H9 (cell line): Measurements from ENCODE around the gene RFPL1. TPM values are rescaled to one million over a fixed set of nuclear protein-coding genes. Genes with fewer than 3 reads are reported as not detected.

Experiments
- DNase-seq: peaks from one replicate; pipeline ENCODE4 v3.0.0-alpha.2; 2017
- H2AFZ ChIP-seq: one replicate; pipeline ENCODE4 v1.6.1; 2013; ENCODE audit warnings: mild to moderate bottlenecking, low read length, control low read depth, moderate library complexity
- H2AK5ac ChIP-seq: 2 replicates; pipeline ENCODE4 v1.6.1; 2013; ENCODE audit warnings: low read length, control low read depth, mixed read lengths; ENCODE audit not compliant: insufficient read length
- H2BK120ac ChIP-seq: one replicate; pipeline ENCODE4 v1.6.1; 2013; ENCODE audit warnings: low read depth, mild to moderate bottlenecking, low read length, control low read depth, inconsistent platforms; ENCODE audit not compliant: poor library complexity, severe bottlenecking
- H2BK12ac ChIP-seq: 2 replicates; pipeline ENCODE4 v1.6.1; 2013; ENCODE audit warnings: low read length, control low read depth, mixed read lengths, low read depth; ENCODE audit not compliant: insufficient read length
- H2BK15ac ChIP-seq: 2 replicates; pipeline ENCODE4 v1.6.1; 2013; ENCODE audit warnings: low read depth, low read length, control low read depth
- H2BK20ac ChIP-seq: one replicate; pipeline ENCODE4 v1.6.1; 2013; ENCODE audit warnings: low read depth, mild to moderate bottlenecking, low read length, control low read depth, inconsistent platforms; ENCODE audit not compliant: poor library complexity, severe bottlenecking
- H2BK5ac ChIP-seq: 2 replicates; pipeline ENCODE4 v1.6.1; 2013; ENCODE audit warnings: low read length, control low read depth, mixed read lengths; ENCODE audit not compliant: insufficient read length
- H3K14ac ChIP-seq: 2 replicates; pipeline ENCODE4 v1.6.1; 2013; ENCODE audit warnings: low read length, control low read depth; ENCODE audit not compliant: insufficient read depth
- H3K18ac ChIP-seq: 2 replicates; pipeline ENCODE4 v1.6.1; 2013; ENCODE audit warnings: low read depth, mild to moderate bottlenecking, mixed read lengths, low read length, control low read depth; ENCODE audit not compliant: insufficient read length
- H3K23ac ChIP-seq: 2 replicates; pipeline ENCODE4 v1.6.1; 2013; ENCODE audit warnings: low read length, control low read depth, mixed read lengths, low read depth; ENCODE audit not compliant: insufficient read length
- H3K23me2 ChIP-seq: 2 replicates; pipeline ENCODE4 v1.6.1; 2013; ENCODE audit warnings: low read depth, mild to moderate bottlenecking, mixed read lengths, low read length, control low read depth; ENCODE audit not compliant: insufficient read length, poor library complexity, severe bottlenecking
- H3K27ac ChIP-seq: 2 replicates; pipeline ENCODE4 v1.5.1; 2013; ENCODE audit warnings: low read length, control low read depth, mixed read lengths, low read depth; ENCODE audit not compliant: insufficient read length
- H3K27me3 ChIP-seq: 2 replicates; pipeline ENCODE4 v1.6.1; 2013; ENCODE audit warnings: low read length, control low read depth, inconsistent platforms; ENCODE audit not compliant: insufficient read depth
- H3K4ac ChIP-seq: 2 replicates; pipeline ENCODE4 v1.6.1; 2013; ENCODE audit warnings: low read depth, mild to moderate bottlenecking, control low read depth, inconsistent platforms, low read length, moderate library complexity
- H3K4me1 ChIP-seq: 2 replicates; pipeline ENCODE4 v1.6.1; 2013; ENCODE audit warnings: low read length, control low read depth, inconsistent platforms; ENCODE audit not compliant: insufficient read depth
- H3K4me2 ChIP-seq: 2 replicates; pipeline ENCODE4 v1.6.1; 2013; ENCODE audit warnings: low read length, control low read depth, mixed read lengths; ENCODE audit not compliant: insufficient read length, insufficient read depth
- H3K56ac ChIP-seq: 2 replicates; pipeline ENCODE4 v1.6.1; 2013; ENCODE audit warnings: low read depth, mild to moderate bottlenecking, mixed read lengths, low read length, control low read depth; ENCODE audit not compliant: insufficient read length
- H3K79me1 ChIP-seq: 2 replicates; pipeline ENCODE4 v1.6.1; 2013; ENCODE audit warnings: low read depth, mild to moderate bottlenecking, moderate library complexity, low read length, control low read depth, inconsistent platforms; ENCODE audit not compliant: insufficient read depth, poor library complexity, severe bottlenecking
- H3K79me2 ChIP-seq: 2 replicates; pipeline ENCODE4 v1.6.1; 2013; ENCODE audit warnings: low read length, control low read depth, inconsistent platforms; ENCODE audit not compliant: insufficient read depth
- H3K9ac ChIP-seq: 2 replicates; pipeline ENCODE4 v1.6.1; 2013; ENCODE audit warnings: low read length, control low read depth, mixed read lengths; ENCODE audit not compliant: insufficient read length; ENCODE audit errors: extremely low read depth
- H3K9me3 ChIP-seq: one replicate; pipeline ENCODE4 v1.6.1; 2013; ENCODE audit warnings: low read depth, low read length, inconsistent platforms; ENCODE audit not compliant: control insufficient read depth
- H3T11ph ChIP-seq: one replicate; pipeline ENCODE4 v1.6.1; 2013; ENCODE audit warnings: mild to moderate bottlenecking, low read length, control low read depth, inconsistent platforms
- H4K20me1 ChIP-seq: one replicate; pipeline ENCODE4 v1.6.1; 2013; ENCODE audit not compliant: control insufficient read depth, insufficient read length, insufficient read depth
- H4K5ac ChIP-seq: 2 replicates; pipeline ENCODE4 v1.6.1; 2013; ENCODE audit warnings: low read depth, mild to moderate bottlenecking, mixed read lengths, low read length, control low read depth; ENCODE audit not compliant: insufficient read length
- H4K8ac ChIP-seq: replicated peaks from 2 replicates; pipeline ENCODE4 v1.6.1; 2013; ENCODE audit warnings: low read length, control low read depth, mixed read lengths, low read depth; ENCODE audit not compliant: insufficient read length
- H4K91ac ChIP-seq: 2 replicates; pipeline ENCODE4 v1.6.1; 2013; ENCODE audit warnings: low read depth, mild to moderate bottlenecking, moderate library complexity, mixed read lengths, low read length, control low read depth; ENCODE audit not compliant: insufficient read length
- H3K27ac Mint-ChIP-seq, 3 experiments: 2 replicates in 2 of 3; 3 replicates in 1 of 3; pipeline ENCODE4 v1.8.0; 2020 to 2021; ENCODE audit warnings: mixed read lengths in 3 of 3, mild to moderate bottlenecking in 1 of 3, moderate library complexity in 1 of 3
- H3K27me3 Mint-ChIP-seq: 2 replicates; pipeline ENCODE4 v1.8.0; 2021; ENCODE audit warnings: low read depth, mild to moderate bottlenecking, moderate library complexity, mixed read lengths
- H3K36me3 Mint-ChIP-seq, 3 experiments: 2 replicates in 2 of 3; 3 replicates in 1 of 3; pipeline ENCODE4 v1.8.0; 2020 to 2021; ENCODE audit warnings: low read depth in 3 of 3, mixed read lengths in 3 of 3; ENCODE audit not compliant: insufficient read depth in 1 of 3
- H3K4me1 Mint-ChIP-seq, 2 experiments: 2 replicates each; pipeline ENCODE4 v1.8.0; 2020; ENCODE audit warnings: mixed read lengths in 2 of 2
- H3K4me3 Mint-ChIP-seq, 2 experiments: 2 replicates in 1 of 2; 3 replicates in 1 of 2; pipeline ENCODE4 v1.8.0; 2020 to 2021; ENCODE audit warnings: mild to moderate bottlenecking in 2 of 2, mixed read lengths in 2 of 2, moderate library complexity in 1 of 2
- H3K9me3 Mint-ChIP-seq, 2 experiments: 2 replicates in 1 of 2; 3 replicates in 1 of 2; pipeline ENCODE4 v1.8.0; 2020; ENCODE audit warnings: mild to moderate bottlenecking in 2 of 2, mixed read lengths in 2 of 2, moderate library complexity in 1 of 2
- CTCF ChIP-seq: fragments of 200-600 bp; sonication (generic); conservative IDR thresholded peaks from 3 replicates; pipeline ENCODE4 v1.8.0; 2021; ENCODE audit warnings: antibody characterized with exemption, mild to moderate bottlenecking
- WGBS: extraction: QIAGEN DNeasy Blood & Tissue Kit; methylation state at CpG from one replicate; pipeline ENCODE4 v1.1.7; 2013; ENCODE audit warnings: missing lambda C conversion rate, low lambda C conversion rate, mixed read lengths; ENCODE audit not compliant: insufficient read length; ENCODE audit errors: extremely low coverage; 5-methylcytosine and 5-hydroxymethylcytosine counted together
- total RNA-seq: library from RNA; stranded (reverse); gene quantifications from 2 replicates; pipeline ENCODE4 v1.2.1, GENCODE V29; 2021

RFPL1 gene
- total RNA-seq, 1 experiment from 2014 or later, result not detected

GRCh38 chr22:29435236-29436136 is 2.9 kb upstream of the RFPL1 start:
- no peak overlapping the region for H3K4ac ChIP-seq
- WGBS, result no CpG with 5 or more reads among the region's 5 CpGs
- H4K5ac ChIP-seq, result no peak overlapping the region
- no peak overlapping the region for H2AFZ ChIP-seq
- no peak overlapping the region for H2BK15ac ChIP-seq
- 0 out of 2 replicates have a peak, but pooled peaks cover 3% of the 10 kb centered on the region for H3K4me1 ChIP-seq
- DNase-seq, result no peak
- H3K79me1 ChIP-seq, result no peaks in the 10 kb centered on the region
- no peak overlapping the region for H4K8ac ChIP-seq
- no peak overlapping the region for H3K14ac ChIP-seq
- Mint-ChIP-seq H3K27me3 (peaks cover 13% of the 10 kb centered on the region), H3K27ac (no peak overlapping the region), H3K36me3 (no peaks in the 10 kb centered on the region), H3K9me3 (no peaks in the 10 kb centered on the region), H3K4me1 (peaks cover 26% of the 10 kb centered on the region in 2 experiments), H3K4me3 (no peak overlapping the region)
- no peak overlapping the region for H2BK12ac ChIP-seq
- H3K56ac ChIP-seq, result no peak overlapping the region
- no peak overlapping the region for H3K23ac ChIP-seq
- no peaks in the 10 kb centered on the region for H3K23me2 ChIP-seq
- no peak overlapping the region for H2AK5ac ChIP-seq
- H2BK120ac ChIP-seq, result no peak overlapping the region
- no peak overlapping the region for H3T11ph ChIP-seq
- no peaks in the 10 kb centered on the region for H3K27me3 ChIP-seq
- no peaks in the 10 kb centered on the region for H3K79me2 ChIP-seq
- H3K4me2 ChIP-seq, result no peak overlapping the region
- no peaks in the 10 kb centered on the region for H3K9me3 ChIP-seq
- no peaks in the 10 kb centered on the region for H4K20me1 ChIP-seq
- no peak for TF ChIP-seq CTCF
- H3K27ac ChIP-seq, result no peak overlapping the region
- H3K9ac ChIP-seq, result no peak overlapping the region
- no peak overlapping the region for H2BK20ac ChIP-seq
- H4K91ac ChIP-seq, result no peak overlapping the region
- H2BK5ac ChIP-seq, result no peak overlapping the region
- no peak overlapping the region for H3K18ac ChIP-seq
